Measurements from ENCODE around the gene FRMD3. TPM values are rescaled to one million over a fixed set of nuclear protein-coding genes. Genes with fewer than 3 reads are reported as not detected.

Gene FRMD3
- total RNA-seq, 1 experiment from 2014 or later = 14.5 TPM

- ATAC-seq (no peak), DNase-seq (ENCODE audit: low read depth, low spot score) (no peak)
- Histone ChIP-seq H3K4me1 (ENCODE audit: control insufficient read depth, insufficient read depth, low read length) (no peaks in the 10 kb centered on the region), H3K4me3 (ENCODE audit: low read depth in 2 of 2, low read length in 2 of 2) (no peak overlapping the region), H3K36me3 (ENCODE audit: control insufficient read depth, insufficient read depth, low read length) (no peaks in the 10 kb centered on the region), H3K27ac (ENCODE audit: low read length) (no peak overlapping the region), H3K27me3 (ENCODE audit: control insufficient read depth, insufficient read depth, low read length) (no peaks in the 10 kb centered on the region), H3K9me3 (ENCODE audit: control insufficient read depth, insufficient read depth, low read depth, low read length) (no peaks in the 10 kb centered on the region)
- ChIA-PET CTCF (no interaction called here), POLR2A (no interaction called here)
- intact Hi-C loops (cut with micrococcal nuclease; ENCODE audit: unreplicated experiment) (no loop called here), in situ Hi-C loops (cut with HindIII; ENCODE audit: low pct_unique_long_range_greater_than_20kb, low sequenced_read_pairs) (no loop called here)
- BruUV-seq (replicated peaks) = no TSS peak
- TF ChIP-seq POLR2AphosphoS5 (IDR thresholded peaks at IDR 0.05; ENCODE audit: low read depth, low read length) (no peak), CTCF (IDR thresholded peaks at IDR 0.05) (no peak), REST (IDR thresholded peaks at IDR 0.05; ENCODE audit: insufficient read depth in 1 of 2, low read depth in 2 of 2, low read length in 1 of 2) (no peak)
These were observed 329.9 kb downstream of the FRMD3 start for GRCh38 chr9:83208065-83208850.

- intact Hi-C loops (cut with micrococcal nuclease; ENCODE audit: unreplicated experiment) (no loop called here), in situ Hi-C loops (cut with HindIII; ENCODE audit: low pct_unique_long_range_greater_than_20kb, low sequenced_read_pairs) (no loop called here)
- Histone ChIP-seq H3K36me3 (ENCODE audit: control insufficient read depth, insufficient read depth, low read length) (no peaks in the 10 kb centered on the region), H3K9me3 (ENCODE audit: control insufficient read depth, insufficient read depth, low read depth, low read length) (no peaks in the 10 kb centered on the region), H3K27ac (ENCODE audit: low read length) (no peak overlapping the region), H3K4me3 (ENCODE audit: low read depth in 2 of 2, low read length in 2 of 2) (no peak overlapping the region), H3K4me1 (ENCODE audit: control insufficient read depth, insufficient read depth, low read length) (no peaks in the 10 kb centered on the region), H3K27me3 (ENCODE audit: control insufficient read depth, insufficient read depth, low read length) (no peaks in the 10 kb centered on the region; the same call in 1 of the 2 replicates)
- DNase-seq (ENCODE audit: low read depth, low spot score) (no peak), ATAC-seq (no peak)
- no TSS peak for BruUV-seq (replicated peaks)
- TF ChIP-seq CTCF (IDR thresholded peaks at IDR 0.05) (no peak), TCF7L2 (IDR thresholded peaks at IDR 0.05; ENCODE audit: low read depth, low read length) (no peak), REST (IDR thresholded peaks at IDR 0.05; ENCODE audit: insufficient read depth in 1 of 2, low read depth in 2 of 2, low read length in 1 of 2) (no peak), POLR2AphosphoS5 (IDR thresholded peaks at IDR 0.05; ENCODE audit: low read depth, low read length) (no peak), SIN3A (IDR thresholded peaks at IDR 0.05; ENCODE audit: borderline replicate concordance, insufficient read depth, low read depth, low read length) (no peak)
- ChIA-PET CTCF (no interaction called here), POLR2A (no interaction called here)
These were observed 334.2 kb downstream of the FRMD3 start for GRCh38 chr9:83204047-83204446.

Data from Panc1 (cell line).